ENCODE results near the gene SMYD5. TPM values are rescaled to one million over a fixed set of nuclear protein-coding genes. Genes with fewer than 3 reads are reported as not detected.

SMYD5 gene
- total RNA-seq: 6.6 and 21.3 TPM in 2 replicates

DNA sequence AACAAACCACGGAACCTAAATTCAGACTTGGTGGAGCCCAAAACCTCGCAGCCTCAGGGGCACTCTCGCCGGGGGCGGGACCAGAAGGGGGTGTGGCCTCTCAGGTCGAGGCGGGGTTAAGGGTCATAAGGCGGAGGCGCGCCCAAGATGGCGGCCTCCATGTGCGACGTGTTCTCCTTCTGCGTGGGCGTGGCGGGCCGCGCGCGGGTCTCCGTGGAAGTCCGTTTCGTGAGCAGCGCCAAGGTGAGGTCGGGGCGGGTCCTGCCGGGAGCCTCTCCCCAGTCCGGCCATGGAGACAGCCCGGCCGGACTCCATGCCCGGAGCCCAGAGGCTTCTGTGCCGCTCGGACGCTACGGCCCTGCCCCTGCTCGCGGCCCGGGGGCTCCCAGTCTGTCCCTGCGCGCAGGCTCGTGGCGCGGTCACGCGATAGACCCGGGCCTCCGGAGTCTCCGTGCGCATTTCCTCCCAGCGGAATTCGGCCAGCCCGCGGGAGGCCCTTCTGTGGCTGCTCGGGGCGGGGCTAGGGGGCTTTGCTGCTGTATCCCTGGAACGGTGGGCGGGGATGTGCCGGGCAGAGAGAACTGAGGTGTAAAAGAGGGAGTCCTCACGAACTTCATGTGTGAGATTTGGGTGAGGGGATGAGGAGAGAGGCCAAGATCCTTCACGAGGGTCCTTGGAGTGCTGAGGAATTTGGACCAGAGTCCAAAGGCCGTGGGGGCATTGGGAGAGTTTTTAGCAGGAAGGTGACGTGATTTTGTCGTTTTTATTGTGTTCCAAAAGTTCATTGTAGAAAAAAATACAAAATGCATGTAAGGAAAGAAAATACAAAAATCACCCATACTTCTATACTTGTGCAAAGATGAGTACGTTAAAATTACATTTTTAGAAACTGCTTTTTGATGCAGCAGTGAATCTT is at the start of gene SMYD5:
Gene SMYD5 (plus strand): TSS at position 126 of the 916 bp plus-strand sequence. CDS start 22 bp downstream, at position 148.

DNA sequence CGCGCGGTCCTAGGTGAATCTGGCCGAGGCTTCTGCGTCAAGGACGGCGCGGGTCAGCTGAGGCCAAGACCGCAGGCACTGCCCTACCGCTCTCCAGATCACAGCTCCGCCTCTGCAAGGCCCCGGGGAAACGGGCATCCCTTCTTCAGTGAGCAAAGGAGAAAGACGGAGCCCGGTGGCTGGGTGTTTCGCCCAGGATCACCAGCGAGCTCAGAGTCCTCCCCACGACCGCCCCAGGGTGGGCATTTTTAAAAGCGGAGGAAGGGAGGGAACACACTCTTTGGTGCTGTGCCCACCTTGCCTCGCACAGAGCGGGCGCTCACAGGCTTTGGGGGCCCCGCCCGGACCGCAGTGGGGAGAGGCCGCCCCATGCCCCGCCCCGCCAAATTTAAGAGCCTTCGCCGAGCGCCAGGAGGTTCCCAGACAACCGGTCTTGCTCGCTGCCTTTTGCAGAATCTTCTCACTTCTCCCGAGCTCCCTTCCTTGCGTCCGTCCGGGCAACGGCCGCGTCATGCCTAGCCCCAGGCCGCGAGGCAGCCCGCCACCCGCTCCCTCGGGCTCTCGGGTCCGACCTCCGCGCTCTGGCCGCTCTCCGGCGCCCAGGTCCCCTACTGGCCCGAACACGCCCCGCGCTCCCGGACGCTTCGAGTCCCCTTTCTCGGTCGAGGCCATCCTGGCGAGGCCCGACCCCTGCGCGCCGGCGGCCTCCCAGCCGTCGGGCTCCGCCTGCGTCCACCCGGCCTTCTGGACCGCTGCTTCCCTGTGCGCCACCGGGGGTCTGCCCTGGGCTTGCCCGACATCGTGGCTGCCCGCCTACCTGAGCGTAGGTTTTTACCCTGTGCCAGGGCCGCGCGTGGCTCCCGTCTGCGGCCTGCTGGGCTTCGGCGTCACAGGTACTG is 11.6 kb upstream of the SMYD5 start, which contains the start of gene NOTO:
Gene NOTO (plus strand): TSS at position 419 of the 899 bp plus-strand sequence. CDS start 93 bp downstream, at position 512.

DNA sequence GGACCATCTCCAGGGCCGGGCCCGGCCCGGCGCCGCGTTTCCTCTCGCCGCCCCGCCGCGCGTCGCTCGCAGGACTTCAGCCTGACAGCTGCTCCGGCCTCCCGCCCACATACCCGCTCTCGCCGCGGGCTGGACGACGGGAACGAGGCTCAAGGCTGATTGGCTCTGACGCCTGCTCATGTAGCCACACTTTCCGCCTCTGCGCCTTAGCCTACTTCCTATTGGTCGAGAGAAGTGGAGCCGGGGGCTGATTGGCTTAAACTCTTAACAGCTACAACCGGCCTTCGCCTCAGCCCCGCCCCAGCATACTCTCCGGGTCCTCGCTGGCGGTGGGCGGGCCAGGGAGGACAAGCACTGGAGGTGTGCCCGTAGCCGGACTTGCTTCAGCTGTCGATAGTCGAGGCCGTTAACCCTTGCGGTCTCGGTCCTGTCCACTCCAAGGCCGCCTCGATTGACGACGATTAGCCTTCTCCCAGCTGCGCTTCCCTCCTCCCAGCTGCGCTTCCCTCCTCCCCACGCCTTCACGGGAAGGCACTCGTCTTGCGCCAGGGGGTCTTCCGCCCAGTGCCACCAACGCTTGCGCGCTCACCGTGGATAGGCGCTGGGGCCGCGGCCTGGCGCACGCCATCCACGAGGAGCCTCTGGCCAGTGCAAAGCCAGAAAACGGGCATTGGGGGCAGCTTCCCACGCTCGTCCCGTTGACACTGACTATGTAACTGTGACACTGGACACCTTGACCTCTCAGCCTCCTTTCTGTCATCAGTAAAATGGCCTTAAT is 19.3 kb downstream of the SMYD5 start, which contains the start of gene PRADC1:
Gene PRADC1 (minus strand): TSS at position 86 of the 778 bp plus-strand sequence. CDS start 79 bp downstream, at position 7.

DNA sequence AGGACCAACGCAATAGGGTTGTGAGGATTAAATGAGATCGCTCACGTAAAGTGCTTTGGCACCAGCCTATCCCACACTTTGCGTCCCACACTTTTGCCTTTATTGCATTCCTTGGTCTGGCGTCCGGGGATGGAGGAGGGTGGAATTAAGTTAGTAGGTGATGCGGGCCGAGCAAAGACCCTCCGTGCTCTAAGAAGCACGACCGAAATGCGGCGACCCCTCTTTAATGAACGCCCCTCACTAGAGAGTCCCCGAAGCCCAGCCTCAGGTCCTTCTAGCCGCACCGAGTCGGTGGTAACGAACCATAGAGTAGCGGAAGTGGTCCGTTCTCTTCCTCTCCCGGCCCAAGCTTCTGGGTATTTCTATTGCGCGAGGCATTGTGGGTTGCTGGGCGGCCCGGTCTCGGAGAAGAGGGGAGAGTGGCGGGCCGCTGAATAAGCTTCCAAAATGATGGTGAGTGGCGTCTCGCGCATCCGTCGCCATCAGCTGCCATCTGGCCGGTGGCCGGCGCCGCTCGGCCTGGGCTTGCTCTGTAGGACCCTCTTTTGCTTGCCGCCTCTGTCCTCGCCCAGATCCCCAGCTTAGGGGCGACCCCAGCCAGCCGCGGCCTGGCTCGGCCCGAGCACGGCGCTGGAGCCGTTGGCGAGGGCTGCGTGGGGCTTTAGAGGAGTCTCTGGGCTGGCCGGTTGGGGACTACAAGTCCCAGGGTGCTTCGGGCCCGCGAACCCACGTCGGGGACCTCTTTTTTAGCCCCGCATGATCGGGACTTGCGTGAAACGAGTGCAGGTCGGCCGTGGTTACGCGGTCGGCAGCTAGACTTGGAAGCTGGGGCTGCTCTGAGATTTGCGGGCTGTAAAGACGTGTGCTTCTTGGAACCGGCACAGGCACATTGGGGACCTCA is 20.1 kb downstream of the SMYD5 start, which contains the start of gene CCT7:
Gene CCT7 (plus strand): TSS at position 377 of the 901 bp plus-strand sequence. CDS start 71 bp downstream, at position 448.

Other genes starting within 250 kb of the SMYD5 start
- gene SFXN5, start 142.5 kb upstream of the SMYD5 start, total RNA-seq: 10.7 and 16.4 TPM in 2 replicates
- gene RAB11FIP5, start 101.3 kb upstream of the SMYD5 start, total RNA-seq: 28.0 and 29.0 TPM in 2 replicates
- 0.16 TPM in 1 of 2 replicates, not detected in the other for gene NOTO, start 11.7 kb upstream of the SMYD5 start, total RNA-seq
- gene PRADC1, start 19.0 kb downstream of the SMYD5 start, total RNA-seq: 12.1 and 26.4 TPM in 2 replicates
- gene CCT7, start 20.1 kb downstream of the SMYD5 start, total RNA-seq: 246 and 405 TPM in 2 replicates
- 2.5 and 3.0 TPM in 2 replicates for gene FBXO41, start 70.2 kb downstream of the SMYD5 start, total RNA-seq
- not detected in 2 replicates for gene EGR4, start 79.3 kb downstream of the SMYD5 start, total RNA-seq
- 12.9 and 16.7 TPM in 2 replicates for gene ALMS1, start 171.6 kb downstream of the SMYD5 start, total RNA-seq